Glomerular endothelial cell (primary cell): ENCODE results near the gene CHST13. TPM values are rescaled to one million over a fixed set of nuclear protein-coding genes. Genes with fewer than 3 reads are reported as not detected.
"Not testable (repeated sequence)": the region's sequence is repeated elsewhere in the genome, so short reads cannot be mapped to it uniquely, and the experiment has no call there.

Experiments used
- DNase-seq: peaks from one replicate; pipeline ENCODE4 v3.0.0-alpha.2; 2011; ENCODE audit warnings: low read depth, low spot score; ENCODE audit errors: extremely low read depth
- total RNA-seq: library from RNA; depleted of rRNA; stranded (reverse); fragments of >200 nt; gene quantifications from 2 replicates; pipeline ENCODE4 v1.2.3, GENCODE V29; 2015

The CHST13 gene
- total RNA-seq, 1 donor from 2014 or later: not detected

DNA sequence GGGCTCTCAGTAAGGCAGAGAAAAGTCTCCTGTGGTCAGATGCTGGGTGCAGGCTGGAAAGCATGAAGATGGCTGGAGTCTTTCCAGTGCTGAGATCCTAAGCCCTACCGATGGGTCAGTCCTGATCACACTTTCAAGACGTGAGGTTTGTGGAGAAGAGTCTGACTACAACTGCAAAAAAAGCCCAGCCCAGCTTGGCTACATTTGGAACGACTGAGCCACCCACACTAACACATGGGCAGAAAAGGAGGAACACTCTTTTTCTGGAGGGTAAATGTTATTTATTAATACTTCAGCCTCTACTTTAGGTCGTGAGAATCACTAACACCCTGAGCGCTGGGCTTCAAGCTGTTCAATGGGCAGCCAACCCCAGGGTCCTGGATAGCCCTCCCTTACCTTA is 56.8 kb downstream of the CHST13 start:
- DNase-seq: no peak

- DNase-seq: no peak
Measured at GRCh38 chr3:126581569-126581968, 57.6 kb downstream of the CHST13 start.

DNA sequence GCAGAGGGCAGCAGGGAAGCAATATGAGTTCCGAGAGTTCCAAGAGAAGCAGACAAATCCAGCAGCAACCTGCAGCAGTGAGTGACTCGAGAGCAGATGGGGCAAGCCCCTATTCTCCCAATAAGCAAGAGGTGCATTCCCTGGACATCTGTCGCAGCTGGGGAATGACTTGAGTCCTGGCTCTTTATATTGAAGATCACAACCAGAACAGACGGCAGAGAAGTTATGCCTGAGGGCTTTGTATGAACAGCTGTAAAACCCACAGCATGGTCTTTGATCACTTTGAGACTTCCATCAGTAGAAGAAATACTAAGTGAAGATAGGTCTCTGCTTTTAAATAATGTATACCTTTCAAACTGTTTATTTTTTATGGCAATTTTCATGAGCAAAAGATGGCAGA is 58.4 kb downstream of the CHST13 start:
- DNase-seq: no peak

DNA sequence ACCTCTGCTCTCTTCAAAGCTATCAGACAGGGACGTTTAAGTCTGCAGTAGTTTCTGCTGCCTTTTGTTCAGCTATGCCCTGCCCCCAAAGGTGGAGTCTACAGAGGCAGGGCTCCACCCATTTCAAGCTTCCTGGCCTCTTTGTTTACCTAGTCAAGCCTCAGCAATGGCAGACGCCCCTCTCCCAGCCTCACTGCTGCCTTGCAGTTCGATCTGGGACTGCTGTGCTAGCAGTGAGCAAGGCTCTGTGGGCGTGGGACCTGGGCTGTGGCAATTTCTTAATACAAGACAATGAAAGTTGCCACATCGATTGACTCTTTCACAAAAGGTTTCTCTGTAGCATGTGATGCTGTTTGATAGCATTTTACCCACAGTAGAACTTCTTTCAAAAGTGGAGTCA is 67.6 kb downstream of the CHST13 start:
- DNase-seq: not testable (repeated sequence)

Other genes with a start within 250 kb of the CHST13 start
- gene KLF15, start 166.7 kb upstream of the CHST13 start, total RNA-seq: 0.05 and 0.47 TPM in 2 replicates
- gene CFAP100, start 129.2 kb upstream of the CHST13 start, total RNA-seq: not detected in 2 replicates
- gene ZXDC, start 48.3 kb upstream of the CHST13 start, total RNA-seq: 17.9 and 25.7 TPM in 2 replicates
- not detected in 2 replicates for gene UROC1, start 6.4 kb upstream of the CHST13 start, total RNA-seq
- gene C3orf22, start 34.8 kb downstream of the CHST13 start, total RNA-seq: not detected in 2 replicates
- 5.4 and 5.6 TPM in 2 replicates for gene TXNRD3, start 131.0 kb downstream of the CHST13 start, total RNA-seq
- gene CHCHD6, start 180.1 kb downstream of the CHST13 start, total RNA-seq: 17.6 and 22.5 TPM in 2 replicates